Activated CD8-positive, alpha-beta memory T cell treated with anti-CD3 and anti-CD28 coated beads, Interleukin-2, amount 50 U/mL, for 48 hours (primary cell): Measurements from ENCODE around the gene DBNDD1.
"Not testable (repeated sequence)": the region's sequence is repeated elsewhere in the genome, so short reads cannot be mapped to it uniquely, and the experiment has no call there.

Experiments used
- DNase-seq: peaks from one replicate; pipeline ENCODE4 v3.0.0-alpha.2; 2020

DBNDD1 gene

GRCh38 chr16:90010676-90011507 lies 8.4 kb downstream of the DBNDD1 start:
- no peak for DNase-seq

- DNase-seq: no peak
Observed at GRCh38 chr16:90009172-90009899, 9.9 kb downstream of the DBNDD1 start.

- peak; percentile 83 for DNase-seq
Observed at GRCh38 chr16:90008708-90009145, 10.5 kb downstream of the DBNDD1 start.

- DNase-seq: not testable (repeated sequence)
Observed at GRCh38 chr16:90007635-90008234, 11.5 kb downstream of the DBNDD1 start.

- no peak for DNase-seq
Observed at GRCh38 chr16:90007015-90007414, 12.2 kb downstream of the DBNDD1 start.

GRCh38 chr16:90005956-90006663 lies 13.1 kb downstream of the DBNDD1 start:
- DNase-seq: no peak

GRCh38 chr16:90004577-90004976 lies 14.7 kb downstream of the DBNDD1 start:
- DNase-seq: no peak

GRCh38 chr16:90002759-90003158 lies 16.5 kb downstream of the DBNDD1 start:
- no peak for DNase-seq

- DNase-seq: no peak
Observed at GRCh38 chr16:90001761-90002503, 17.3 kb downstream of the DBNDD1 start.

- DNase-seq: no peak
Observed at GRCh38 chr16:90000733-90001427, 18.4 kb downstream of the DBNDD1 start.

- no peak for DNase-seq
Observed at GRCh38 chr16:89999831-90000574, 19.3 kb downstream of the DBNDD1 start.

GRCh38 chr16:89996178-89996489 lies 23.1 kb downstream of the DBNDD1 start:
- DNase-seq: no peak

- DNase-seq: peak; percentile 79
Observed at GRCh38 chr16:89995475-89996177, 23.6 kb downstream of the DBNDD1 start.

- peak; percentile 73 for DNase-seq
Observed at GRCh38 chr16:89994721-89995474, 24.4 kb downstream of the DBNDD1 start.

- no peak for DNase-seq
Observed at GRCh38 chr16:89994389-89994720, 24.9 kb downstream of the DBNDD1 start.

- DNase-seq: no peak
Observed at GRCh38 chr16:89993971-89994370, 25.3 kb downstream of the DBNDD1 start.

GRCh38 chr16:89993377-89993776 lies 25.9 kb downstream of the DBNDD1 start:
- no peak for DNase-seq

GRCh38 chr16:89990799-89991198 lies 28.5 kb downstream of the DBNDD1 start:
- DNase-seq: no peak

GRCh38 chr16:89988951-89989350 lies 30.3 kb downstream of the DBNDD1 start:
- DNase-seq: no peak

- no peak for DNase-seq
Observed at GRCh38 chr16:89987169-89987568, 32.1 kb downstream of the DBNDD1 start.
